Heart left ventricle (tissue), 16 donors: ENCODE data around the gene HOXD10. TPM values are rescaled to one million over a fixed set of nuclear protein-coding genes. Genes with fewer than 3 reads are reported as not detected.
A peak's percentile ranks its signal among the peaks of the same experiment; 100 is the strongest.

Experiments used
- ATAC-seq, 4 donors: fragments of 200-7000 bp; cut with Tn5 transposase; one replicate each; pipeline ENCODE4 v1.9.1; 2020 to 2022; ENCODE audit warnings: moderate library complexity in 4 of 4, mild to moderate bottlenecking in 3 of 4, moderate number of reproducible peaks in 1 of 4
- DNase-seq, 5 donors: peaks; one replicate each; pipeline ENCODE4 v3.0.0-alpha.2; 2020
- H3K27ac ChIP-seq, 12 donors: fragments of 200-600 bp; sonication (generic) in 4 of 12; one replicate each; pipeline versions ENCODE4 v1.5.0 to v1.8.0; 2016 to 2022; ENCODE audit warnings: mild to moderate bottlenecking in 2 of 12
- H3K27me3 ChIP-seq, 9 donors: fragments of 200-600 bp; sonication (generic) in 2 of 9; one replicate each; pipeline versions ENCODE4 v1.5.1 to v1.8.0; 2016 to 2022; ENCODE audit warnings: mild to moderate bottlenecking in 3 of 9
- H3K36me3 ChIP-seq, 9 donors: fragments of 200-600 bp; sonication (generic) in 2 of 9; one replicate each; pipeline versions ENCODE4 v1.5.0 to v1.8.0; 2018 to 2022; ENCODE audit warnings: mild to moderate bottlenecking in 2 of 9
- H3K4me1 ChIP-seq, 12 donors: fragments of 200-600 bp; sonication (generic) in 4 of 12; one replicate each; pipeline versions ENCODE4 v1.5.0 to v1.8.0; 2016 to 2022; ENCODE audit warnings: mild to moderate bottlenecking in 3 of 12
- H3K4me3 ChIP-seq, 12 donors: fragments of 200-600 bp; sonication (generic) in 4 of 12; one replicate each; pipeline versions ENCODE4 v1.5.0 to v1.8.0; 2017 to 2022; ENCODE audit warnings: mild to moderate bottlenecking in 9 of 12, moderate library complexity in 4 of 12
- H3K9me3 ChIP-seq, 12 donors: fragments of 200-600 bp; sonication (generic) in 4 of 12; one replicate each; pipeline versions ENCODE4 v1.5.0 to v1.8.0; 2016 to 2022; ENCODE audit warnings: mild to moderate bottlenecking in 1 of 12
- POLR2A ChIP-seq, 2 donors: fragments of 450-650 bp; IDR thresholded peaks; one replicate each; pipeline ENCODE4 v1.6.1; 2017; ENCODE audit warnings: antibody characterized with exemption in 2 of 2, mild to moderate bottlenecking in 2 of 2, moderate library complexity in 2 of 2
- WGBS, 4 donors: extraction: QIAGEN DNeasy Blood & Tissue Kit in 2 of 4; methylation state at CpG; one replicate each; pipeline versions ENCODE4 v1.1.5 to v1.1.7; 2013 to 2018; 5-methylcytosine and 5-hydroxymethylcytosine counted together
- intact Hi-C, 10 donors: fragments of 100-400 bp; cut with DNase I; formaldehyde crosslinking; loops; one replicate each; pipeline versions ENCODE4 v1.11.1 to v1.14.2; 2022
- polyA plus RNA-seq, 2 donors: library from polyadenylated mRNA; stranded (reverse); fragments of 200-250 nt; gene quantifications; one replicate each; pipeline ENCODE4 v1.2.3, GENCODE V29; 2013
- total RNA-seq, 9 donors: library from RNA; depleted of rRNA in 2 of 9; stranded (reverse); fragments of >200 nt in 2 of 9; fragmentation: NEBNext Ultra II Directional in 3 of 9; extraction: Animal tissue kit (Norgen Biotek cat#: 25700) in 3 of 9; gene quantifications; one replicate each; pipeline versions ENCODE4 v1.1.0 to v1.2.4, GENCODE V29; 2016 to 2023
- TF ChIP-seq, protein P1 (sequence below), 12 donors: fragments of 200-600 bp; sonication (generic) in 4 of 12; IDR thresholded peaks; one replicate each; pipeline versions ENCODE4 v1.5.0 to v1.8.0; 2018 to 2022; ENCODE audit warnings: antibody characterized with exemption in 12 of 12, mild to moderate bottlenecking in 5 of 12
- donor health status: ischemic (EF 13 %, LVEDD 7.1; RV severe dilation, severe dysfunction).
- donor health status: healthy with polysubstance abuse.
- donor health status: DM: no; HTN: yes; CAD: no.
- donor health status: DM: no; HTN: no; CAD: no.
- donor health status: ischemic (EF 25% LVEDD 6.9; RV normal size, moderate dysfunction).
- donor health status: ischemic (EF 25% LVEDD 5.7; RV mildly dilated, moderate dysfunction).
- donor health status: healthy.
- donor health status: DM: yes; HTN: yes; CAD: no.
- donor health status: ischemic (EF 35%, LVEDD 5.7; RV mildly dilated, moderate dysfunction).
- donor health status: nonischemic (EF 11% LVEDD 7.7; RV severe dilation, severe dysfunction).
- donor health status: DM: yes; HTN: yes; CAD: no.
- donor health status: PGD.
- donor health status: ischemic (EF 29% LVEDD 5.4; RV normal size, mild dysfunction).
- donor health status: nonischemic (EF 23%, LVEDD 6.1; RV moderate dilation, normal function).

Gene HOXD10
- total and polyA plus RNA-seq, 11 donors, result 0.03 to 0.43 TPM; not detected in 9

DNA sequence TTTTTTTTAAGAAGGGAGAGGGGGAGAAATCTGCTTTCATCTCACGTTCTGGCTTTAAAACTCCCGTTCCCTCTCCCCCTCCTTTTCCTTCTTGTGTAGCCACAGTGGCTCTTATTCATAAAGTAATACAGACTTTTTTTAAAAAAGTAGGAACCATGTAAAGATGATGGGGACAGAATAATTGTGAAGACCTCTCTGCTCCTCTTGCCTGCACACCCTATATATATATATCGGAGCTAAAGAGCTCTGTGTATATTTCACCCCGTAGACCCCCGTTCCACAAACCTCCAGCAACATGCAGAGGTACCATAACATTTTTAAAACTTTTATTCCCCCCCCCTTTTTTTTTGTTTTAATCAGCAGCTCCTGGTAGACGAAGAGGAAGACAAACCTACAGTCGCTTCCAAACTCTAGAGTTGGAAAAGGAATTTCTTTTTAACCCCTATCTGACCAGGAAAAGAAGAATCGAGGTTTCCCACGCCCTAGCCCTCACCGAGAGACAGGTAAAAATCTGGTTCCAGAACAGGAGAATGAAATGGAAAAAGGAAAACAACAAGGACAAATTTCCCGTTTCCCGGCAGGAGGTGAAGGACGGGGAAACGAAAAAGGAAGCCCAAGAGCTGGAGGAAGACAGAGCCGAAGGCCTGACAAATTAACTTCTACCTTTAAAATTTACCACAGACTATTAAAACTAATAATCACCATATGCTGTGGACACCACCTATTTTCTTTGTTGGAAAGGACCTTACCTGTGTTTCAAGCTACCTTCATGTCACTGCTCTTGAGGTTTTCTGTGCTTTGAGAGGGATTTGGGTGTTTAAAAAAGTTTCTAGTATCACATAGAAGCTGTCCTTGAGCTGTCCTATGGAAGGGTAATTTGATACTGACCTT, 14.6 kb downstream of the HOXD10 start:
- Histone ChIP-seq H3K27ac (peak overlapping the region in 8 of 12 donors; percentile 25 to 86 (median 72)), H3K9me3 (no peaks in the 10 kb centered on the region), H3K27me3 (peaks cover 71 to 99% (median 93%) of the 10 kb centered on the region in 9 donors), H3K4me1 (peaks cover 0 to 34% (median 9%) of the 10 kb centered on the region in 12 donors), H3K36me3 (no peaks in the 10 kb centered on the region), H3K4me3 (peak overlapping the region; percentile 15 to 61 (median 47))
- ATAC-seq (no peak), DNase-seq (no peak)
- no peak for TF ChIP-seq POLR2A (IDR thresholded peaks at IDR 0.05)
- TF ChIP-seq, protein P1, sequence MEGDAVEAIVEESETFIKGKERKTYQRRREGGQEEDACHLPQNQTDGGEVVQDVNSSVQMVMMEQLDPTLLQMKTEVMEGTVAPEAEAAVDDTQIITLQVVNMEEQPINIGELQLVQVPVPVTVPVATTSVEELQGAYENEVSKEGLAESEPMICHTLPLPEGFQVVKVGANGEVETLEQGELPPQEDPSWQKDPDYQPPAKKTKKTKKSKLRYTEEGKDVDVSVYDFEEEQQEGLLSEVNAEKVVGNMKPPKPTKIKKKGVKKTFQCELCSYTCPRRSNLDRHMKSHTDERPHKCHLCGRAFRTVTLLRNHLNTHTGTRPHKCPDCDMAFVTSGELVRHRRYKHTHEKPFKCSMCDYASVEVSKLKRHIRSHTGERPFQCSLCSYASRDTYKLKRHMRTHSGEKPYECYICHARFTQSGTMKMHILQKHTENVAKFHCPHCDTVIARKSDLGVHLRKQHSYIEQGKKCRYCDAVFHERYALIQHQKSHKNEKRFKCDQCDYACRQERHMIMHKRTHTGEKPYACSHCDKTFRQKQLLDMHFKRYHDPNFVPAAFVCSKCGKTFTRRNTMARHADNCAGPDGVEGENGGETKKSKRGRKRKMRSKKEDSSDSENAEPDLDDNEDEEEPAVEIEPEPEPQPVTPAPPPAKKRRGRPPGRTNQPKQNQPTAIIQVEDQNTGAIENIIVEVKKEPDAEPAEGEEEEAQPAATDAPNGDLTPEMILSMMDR (IDR thresholded peaks at IDR 0.05), result no peak
- WGBS, 4 donors, result 10 to 13% (median 12%) methylated on average over 15 of the region's 15 CpGs
- intact Hi-C loops, result loop anchor here in 2 of 10 donors (5.0 to 10.0 kb wide), 2 partner anchors 681 to 684 kb away; no protein-coding TSS in a partner anchor

DNA sequence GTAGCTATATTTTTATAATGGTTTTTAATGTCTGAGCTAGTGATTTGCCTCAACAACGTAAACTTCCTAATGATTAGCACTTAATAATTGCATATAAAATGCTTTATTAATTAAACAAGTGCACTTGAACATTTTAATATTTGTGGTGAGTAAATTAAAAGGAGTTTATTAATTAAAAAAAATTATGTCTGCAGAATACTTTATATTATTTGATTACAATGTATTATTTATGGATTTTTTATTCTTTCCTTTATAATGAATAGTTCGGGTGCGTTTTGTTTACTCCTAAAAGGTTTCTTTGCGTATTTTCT, 15.2 kb downstream of the HOXD10 start:
- DNase-seq, result no peak
- Histone ChIP-seq H3K4me1 (peaks cover 0 to 40% (median 10%) of the 10 kb centered on the region in 12 donors), H3K4me3 (peak overlapping the region in 9 of 12 donors; percentile 8 to 61 (median 28)), H3K36me3 (no peaks in the 10 kb centered on the region), H3K27me3 (peaks cover 74 to 99% (median 93%) of the 10 kb centered on the region in 9 donors), H3K27ac (peak overlapping the region in 3 of 12 donors; percentile 7 to 82 (median 41)), H3K9me3 (no peaks in the 10 kb centered on the region)
- no peak for ATAC-seq
- no peak for TF ChIP-seq POLR2A (IDR thresholded peaks at IDR 0.05)
- TF ChIP-seq, protein P1 (IDR thresholded peaks at IDR 0.05), result no peak
- intact Hi-C loops, result loop anchor here in 2 of 10 donors (5.0 to 10.0 kb wide), 2 partner anchors 680 to 683 kb away; no protein-coding TSS in a partner anchor
- 18 to 26% (median 21%) methylated on average over 4 of the region's 4 CpGs for whole genome bisulfite sequencing, 4 donors

DNA sequence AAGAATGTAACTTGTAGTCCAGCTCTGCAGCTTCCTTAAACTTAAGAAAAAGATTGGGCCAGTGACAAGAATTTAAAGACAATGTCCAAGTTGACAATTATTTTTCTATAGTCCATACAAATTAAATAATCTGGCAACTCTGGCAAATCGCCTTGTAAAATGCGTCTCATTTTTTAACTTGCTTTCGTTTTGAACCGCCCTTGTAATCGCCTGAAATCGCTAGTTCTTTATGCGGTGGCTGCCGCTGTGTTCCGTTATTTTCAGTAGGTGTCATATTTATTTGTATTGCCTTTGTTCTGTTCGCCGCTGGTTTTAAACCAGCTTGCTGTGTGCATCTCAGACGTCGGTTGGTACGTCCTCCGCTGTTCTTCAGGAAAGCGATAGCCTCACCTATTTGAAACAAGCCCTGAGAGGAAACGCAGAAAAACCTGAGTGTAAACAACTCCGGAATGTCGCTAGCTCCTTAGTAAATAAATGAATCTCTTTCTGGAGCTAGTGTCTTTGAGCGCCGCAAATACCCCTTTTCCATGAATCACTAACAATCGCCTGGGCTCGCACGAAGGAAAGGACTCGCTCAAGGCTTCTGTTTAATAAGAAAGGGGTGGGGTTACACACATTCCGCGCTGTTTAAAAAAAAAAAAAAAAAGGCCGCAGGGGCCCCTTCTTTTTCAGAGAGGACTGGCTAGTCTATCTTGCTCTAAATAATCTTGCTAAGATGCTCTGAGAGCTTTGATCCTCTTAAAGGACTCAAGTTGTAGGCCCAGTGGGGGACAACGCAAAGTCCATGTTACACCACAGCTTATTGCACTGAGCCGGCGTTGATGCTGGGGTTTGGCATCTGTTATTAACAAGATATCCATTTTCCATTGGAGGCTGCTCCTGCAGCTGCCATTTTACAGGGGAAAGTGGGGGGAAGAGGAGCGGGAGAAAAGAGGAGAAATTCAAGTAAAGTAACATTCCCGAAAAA, 15.9 kb downstream of the HOXD10 start:
- 9 to 23% (median 17%) methylated on average over 33 of the region's 33 CpGs for WGBS, 4 donors
- Histone ChIP-seq H3K4me3 (peak overlapping the region in 10 of 12 donors; percentile 8 to 61 (median 26)), H3K9me3 (no peaks in the 10 kb centered on the region), H3K27ac (peak overlapping the region in 3 of 12 donors; percentile 7 to 41 (median 18)), H3K4me1 (peaks cover 0 to 42% (median 10%) of the 10 kb centered on the region in 12 donors), H3K27me3 (peaks cover 76 to 99% (median 94%) of the 10 kb centered on the region in 9 donors), H3K36me3 (no peaks in the 10 kb centered on the region)
- DNase-seq, result no peak
- no peak for ATAC-seq
- TF ChIP-seq, protein P1 (IDR thresholded peaks at IDR 0.05), result no peak
- no peak for TF ChIP-seq POLR2A (IDR thresholded peaks at IDR 0.05)
- intact Hi-C loops, result loop anchor here in 2 of 10 donors (5.0 to 10.0 kb wide), 2 partner anchors 680 to 682 kb away; no protein-coding TSS in a partner anchor
